Body of pancreas (tissue), 4 donors: ENCODE results near the gene NUBPL. TPM values are rescaled to one million over a fixed set of nuclear protein-coding genes. Genes with fewer than 3 reads are reported as not detected.

Experiments used
- ATAC-seq: fragments of 150-250 bp; one replicate; pipeline ENCODE4 v1.9.1; 2016
- DNase-seq, 4 donors: peaks; one replicate each; pipeline ENCODE4 v3.0.0-alpha.2; 2019
- H3K27ac ChIP-seq, 4 donors: fragments of 200-600 bp; sonication (generic); 1 replicate in 3 of 4; 2 replicates in 1 of 4; pipeline versions ENCODE4 v1.5.1 to v1.6.1; 2016 to 2019; ENCODE audit warnings: mild to moderate bottlenecking in 1 of 4, mixed read lengths in 1 of 4, moderate library complexity in 1 of 4
- H3K27me3 ChIP-seq, 2 donors: fragments of 200-600 bp; sonication (generic); one replicate each; pipeline ENCODE4 v1.6.0; 2016; ENCODE audit warnings: mild to moderate bottlenecking in 1 of 2
- H3K36me3 ChIP-seq, 2 donors: fragments of 200-600 bp; sonication (generic); replicated peaks in 1 of 2; 2 replicates each; pipeline ENCODE4 v1.5.1; 2016; ENCODE audit warnings: low read depth in 2 of 2; ENCODE audit not compliant: insufficient read depth in 1 of 2
- H3K4me1 ChIP-seq: fragments of 200-600 bp; sonication (generic); one replicate; pipeline ENCODE4 v1.6.0; 2016
- H3K4me3 ChIP-seq, 2 donors: fragments of 200-600 bp; sonication (generic); 1 replicate in 1 of 2; 2 replicates in 1 of 2; pipeline ENCODE4 v1.5.1; 2016 to 2019
- H3K9me3 ChIP-seq, 3 donors: fragments of 200-600 bp; sonication (generic); 1 replicate in 2 of 3; 2 replicates in 1 of 3; pipeline ENCODE4 v1.5.1; 2016
- POLR2A ChIP-seq, 3 donors: fragments of 450-650 bp; IDR thresholded peaks; one replicate each; pipeline ENCODE4 v1.6.1; 2016; ENCODE audit warnings: antibody characterized with exemption in 3 of 3, mild to moderate bottlenecking in 2 of 3
- WGBS, 2 donors: methylation state at CpG; one replicate each; pipeline ENCODE4 v1.1.5; 2017; 5-methylcytosine and 5-hydroxymethylcytosine counted together
- intact Hi-C: fragments of 100-400 bp; cut with DNase I; formaldehyde crosslinking; loops from one replicate; pipeline ENCODE4 v1.15.1; 2023
- total RNA-seq, 2 donors: library from RNA; depleted of rRNA; stranded (reverse); fragments of >200 nt; gene quantifications; one replicate each; pipeline ENCODE4 v1.1.0, GENCODE V29; 2016
- TF ChIP-seq, protein P1 (sequence below), 7 experiments: fragments of 450-650 bp in 4 of 7; fragments of 200-600 bp in 3 of 7; sonication (generic) in 3 of 7; IDR thresholded peaks; one replicate each; pipeline ENCODE4 v1.5.1; 2016 to 2019; ENCODE audit warnings: antibody characterized with exemption in 7 of 7

NUBPL gene
- total RNA-seq, 2 donors from 2014 or later, result 4.7 to 18.5 TPM

DNA sequence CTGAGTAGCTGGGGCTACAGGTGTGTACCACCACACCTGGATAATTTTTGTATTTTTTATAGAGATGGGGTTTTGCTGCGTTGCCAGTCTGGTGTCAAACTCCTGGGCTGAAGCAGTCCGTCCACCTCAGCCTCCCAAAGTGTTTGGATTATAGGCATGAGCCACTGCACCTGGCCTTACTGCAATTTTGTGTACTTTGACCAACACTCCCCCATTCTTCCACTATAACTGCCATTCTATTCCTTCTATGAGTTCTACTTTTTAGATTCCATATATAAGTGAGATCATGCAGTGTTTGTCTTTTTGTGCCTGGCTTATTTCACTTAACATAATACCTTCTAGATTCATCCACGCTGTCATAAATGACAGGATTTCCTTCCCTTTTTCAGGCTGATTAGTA is 199.1 kb downstream of the NUBPL start:
- intact Hi-C loops, result no loop called here
- Histone ChIP-seq H3K27me3 (no peaks in the 10 kb centered on the region), H3K4me1 (no peaks in the 10 kb centered on the region), H3K4me3 (no peak overlapping the region), H3K9me3 (no peaks in the 10 kb centered on the region), H3K36me3 (no peaks in the 10 kb centered on the region), H3K27ac (no peak overlapping the region)
- no peak for DNase-seq
- TF ChIP-seq, protein P1, sequence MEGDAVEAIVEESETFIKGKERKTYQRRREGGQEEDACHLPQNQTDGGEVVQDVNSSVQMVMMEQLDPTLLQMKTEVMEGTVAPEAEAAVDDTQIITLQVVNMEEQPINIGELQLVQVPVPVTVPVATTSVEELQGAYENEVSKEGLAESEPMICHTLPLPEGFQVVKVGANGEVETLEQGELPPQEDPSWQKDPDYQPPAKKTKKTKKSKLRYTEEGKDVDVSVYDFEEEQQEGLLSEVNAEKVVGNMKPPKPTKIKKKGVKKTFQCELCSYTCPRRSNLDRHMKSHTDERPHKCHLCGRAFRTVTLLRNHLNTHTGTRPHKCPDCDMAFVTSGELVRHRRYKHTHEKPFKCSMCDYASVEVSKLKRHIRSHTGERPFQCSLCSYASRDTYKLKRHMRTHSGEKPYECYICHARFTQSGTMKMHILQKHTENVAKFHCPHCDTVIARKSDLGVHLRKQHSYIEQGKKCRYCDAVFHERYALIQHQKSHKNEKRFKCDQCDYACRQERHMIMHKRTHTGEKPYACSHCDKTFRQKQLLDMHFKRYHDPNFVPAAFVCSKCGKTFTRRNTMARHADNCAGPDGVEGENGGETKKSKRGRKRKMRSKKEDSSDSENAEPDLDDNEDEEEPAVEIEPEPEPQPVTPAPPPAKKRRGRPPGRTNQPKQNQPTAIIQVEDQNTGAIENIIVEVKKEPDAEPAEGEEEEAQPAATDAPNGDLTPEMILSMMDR (IDR thresholded peaks at IDR 0.05), result no peak
- no peak for TF ChIP-seq POLR2A (IDR thresholded peaks at IDR 0.05)
- no peak for ATAC-seq
- 63 to 65% methylated on average over 3 of the region's 3 CpGs for WGBS, 2 donors

DNA sequence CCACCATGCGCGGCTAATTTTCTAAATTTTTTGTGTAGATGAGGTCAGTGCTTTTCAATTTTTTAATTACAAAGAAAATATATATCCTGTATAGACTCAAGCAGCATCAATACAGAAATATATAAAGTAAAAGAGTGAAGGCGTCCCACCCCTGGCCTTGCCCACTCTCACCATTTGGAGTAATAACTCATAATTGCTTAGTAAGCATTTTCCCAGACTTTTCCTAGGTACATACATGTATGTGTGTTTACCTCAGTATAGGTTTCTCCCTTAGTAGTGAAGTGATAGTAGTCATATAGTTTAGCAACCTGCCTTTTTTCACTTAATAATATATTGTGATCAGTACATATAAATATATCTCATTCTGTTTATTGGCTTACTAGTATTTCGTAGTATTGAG is 200.1 kb downstream of the NUBPL start:
- intact Hi-C loops, result no loop called here
- WGBS, 2 donors, result 87 to 91% methylated on average over 4 of the region's 4 CpGs
- no peak for ATAC-seq

DNA sequence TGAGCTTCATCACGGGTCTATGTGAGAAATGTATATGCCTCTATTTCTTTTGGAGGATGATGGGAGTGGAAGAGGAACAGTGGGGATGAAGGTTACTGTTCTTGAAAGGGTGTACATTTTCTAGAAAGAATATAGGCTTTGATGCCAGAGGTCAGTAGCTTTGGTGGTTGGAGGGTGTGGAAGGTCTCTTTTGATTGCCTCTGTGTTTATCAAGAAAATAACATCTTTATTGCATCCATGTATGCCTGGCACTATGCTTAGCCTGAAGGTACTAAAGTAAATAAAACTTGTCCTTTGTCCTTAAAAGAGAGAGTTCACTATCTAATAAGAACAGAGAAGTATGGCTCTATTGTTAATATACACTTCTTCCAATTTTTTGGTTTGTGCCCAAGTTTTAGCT is 201.8 kb downstream of the NUBPL start:
- no peaks in the 10 kb centered on the region for H3K36me3 ChIP-seq
- TF ChIP-seq, protein P1 (IDR thresholded peaks at IDR 0.05), result no peak
- TF ChIP-seq POLR2A (IDR thresholded peaks at IDR 0.05), result no peak
- H3K4me3 ChIP-seq, result no peak overlapping the region
- ATAC-seq (no peak), DNase-seq (no peak)
- intact Hi-C loops, result no loop called here
- no peak overlapping the region for H3K27ac ChIP-seq
- no peaks in the 10 kb centered on the region for H3K9me3 ChIP-seq
- 81 to 88% methylated on average over 1 of the region's 1 CpG for whole genome bisulfite sequencing, 2 donors
- H3K27me3 ChIP-seq, result no peaks in the 10 kb centered on the region
- no peaks in the 10 kb centered on the region for H3K4me1 ChIP-seq

More for the DNA sequence above, 200.1 kb downstream of the NUBPL start:
- TF ChIP-seq, protein P1 (IDR thresholded peaks at IDR 0.05), result no peak
- no peak for TF ChIP-seq POLR2A (IDR thresholded peaks at IDR 0.05)
- Histone ChIP-seq H3K27me3 (no peaks in the 10 kb centered on the region), H3K36me3 (no peaks in the 10 kb centered on the region), H3K27ac (no peak overlapping the region), H3K4me1 (no peaks in the 10 kb centered on the region), H3K4me3 (no peak overlapping the region), H3K9me3 (no peaks in the 10 kb centered on the region)
- DNase-seq, result no peak

DNA sequence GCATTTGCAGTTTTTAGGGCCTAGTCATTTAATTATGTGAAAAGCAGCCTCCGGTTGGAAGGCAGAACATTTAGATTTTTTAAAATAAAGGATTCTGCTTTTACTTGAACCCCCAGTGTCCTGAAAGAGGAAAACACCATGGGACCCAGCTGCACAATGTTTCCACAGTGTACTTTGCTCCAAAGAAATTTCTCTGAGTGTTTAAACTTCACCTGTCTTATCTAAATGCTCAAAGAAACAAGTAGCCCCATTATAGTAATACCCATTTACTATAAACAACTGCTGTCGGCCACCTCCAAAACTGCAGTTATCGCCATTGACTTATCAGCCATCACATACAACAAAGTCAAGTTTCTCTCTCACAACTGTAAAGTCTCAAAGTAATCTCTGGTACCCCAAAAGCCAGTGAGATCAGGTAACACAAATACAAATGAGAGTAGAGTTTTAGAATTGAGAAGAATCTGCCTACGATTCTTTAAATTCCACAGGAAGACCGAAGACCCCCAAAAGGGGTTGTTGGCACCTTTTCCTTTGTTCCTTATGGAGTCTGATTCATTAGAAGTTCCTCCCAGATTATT is 205.2 kb downstream of the NUBPL start:
- intact Hi-C loops, result no loop called here
- Histone ChIP-seq H3K36me3 (no peaks in the 10 kb centered on the region), H3K4me3 (no peak overlapping the region), H3K9me3 (no peaks in the 10 kb centered on the region), H3K27ac (no peak overlapping the region), H3K4me1 (no peaks in the 10 kb centered on the region), H3K27me3 (no peaks in the 10 kb centered on the region)
- DNase-seq, result no peak
- ATAC-seq, result no peak
- TF ChIP-seq POLR2A (IDR thresholded peaks at IDR 0.05), result no peak
- TF ChIP-seq, protein P1 (IDR thresholded peaks at IDR 0.05), result no peak
- WGBS, 2 donors, result 78 to 90% methylated on average over 5 of the region's 5 CpGs

DNA sequence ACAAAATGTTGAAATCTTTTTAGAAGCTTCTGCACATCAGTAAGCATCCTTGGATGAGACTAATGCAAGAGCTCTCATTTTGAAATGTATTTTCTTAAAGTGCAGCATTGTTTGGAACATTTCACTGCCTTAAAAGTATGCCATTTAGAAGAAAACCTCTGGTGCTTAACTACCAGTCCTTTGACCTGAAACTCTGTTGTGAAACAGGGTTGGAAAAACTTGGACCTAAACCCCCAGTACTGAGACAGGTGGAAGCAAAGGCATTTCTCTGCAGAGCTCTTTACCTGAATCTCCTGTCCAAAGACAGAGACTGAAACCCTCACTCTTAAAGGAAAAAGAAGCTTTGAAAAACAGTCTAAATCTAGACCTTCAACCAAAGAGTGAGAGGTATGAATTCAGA is 207.2 kb downstream of the NUBPL start:
- TF ChIP-seq, protein P1 (IDR thresholded peaks at IDR 0.05), result no peak
- TF ChIP-seq POLR2A (IDR thresholded peaks at IDR 0.05), result no peak
- intact Hi-C loops, result no loop called here
- DNase-seq, result no peak

More for the DNA sequence above, 207.2 kb downstream of the NUBPL start:
- Histone ChIP-seq H3K27ac (no peak overlapping the region), H3K4me3 (no peak overlapping the region), H3K36me3 (no peaks in the 10 kb centered on the region), H3K27me3 (no peaks in the 10 kb centered on the region), H3K4me1 (no peaks in the 10 kb centered on the region), H3K9me3 (no peaks in the 10 kb centered on the region)
- ATAC-seq, result no peak
